SK-N-SH (cell line): ENCODE results near the gene AGTR1.

ENCODE experiments used
- EP300 ChIP-seq, 2 experiments: IDR thresholded peaks; 2 replicates each; pipeline versions ENCODE4 v1.4.0 to v1.6.1; 2012; ENCODE audit warnings: borderline replicate concordance in 1 of 2, low read depth in 1 of 2, low read length in 1 of 2
- EZH2phosphoT487 ChIP-seq: fragments of 200-600 bp; sonication (generic); IDR thresholded peaks from 2 replicates; pipeline ENCODE4 v1.6.1; 2017; ENCODE audit warnings: low read depth, mixed run types, mild to moderate bottlenecking, antibody characterized with exemption, moderate library complexity, borderline replicate concordance
- JUND ChIP-seq: IDR thresholded peaks from 2 replicates; pipeline ENCODE4 v1.4.0; 2012
- RXRA ChIP-seq: IDR thresholded peaks from 2 replicates; pipeline ENCODE4 v1.4.0; 2012; ENCODE audit warnings: low read depth, mild to moderate bottlenecking, borderline replicate concordance
- SMC3 ChIP-seq: IDR thresholded peaks from 2 replicates; pipeline ENCODE4 v1.6.1; 2012; ENCODE audit warnings: low read depth, low read length, improper control_type of control experiment
- TF ChIP-seq, protein P1 (sequence below): fragments of 200-600 bp; sonication (generic); IDR thresholded peaks from 2 replicates; pipeline ENCODE4 v1.6.1; 2017; ENCODE audit warnings: antibody characterized with exemption, mild to moderate bottlenecking, moderate library complexity
- TF ChIP-seq, protein P2 (sequence below): fragments of 150-350 bp; IDR thresholded peaks from 2 replicates; pipeline ENCODE4 v1.6.1; 2017; ENCODE audit warnings: antibody characterized with exemption, low read length, low read depth, borderline replicate concordance
- TF ChIP-seq, protein P3 (sequence below): IDR thresholded peaks from 2 replicates; pipeline ENCODE4 v1.4.0; 2012; ENCODE audit warnings: low read depth, borderline replicate concordance

DNA sequence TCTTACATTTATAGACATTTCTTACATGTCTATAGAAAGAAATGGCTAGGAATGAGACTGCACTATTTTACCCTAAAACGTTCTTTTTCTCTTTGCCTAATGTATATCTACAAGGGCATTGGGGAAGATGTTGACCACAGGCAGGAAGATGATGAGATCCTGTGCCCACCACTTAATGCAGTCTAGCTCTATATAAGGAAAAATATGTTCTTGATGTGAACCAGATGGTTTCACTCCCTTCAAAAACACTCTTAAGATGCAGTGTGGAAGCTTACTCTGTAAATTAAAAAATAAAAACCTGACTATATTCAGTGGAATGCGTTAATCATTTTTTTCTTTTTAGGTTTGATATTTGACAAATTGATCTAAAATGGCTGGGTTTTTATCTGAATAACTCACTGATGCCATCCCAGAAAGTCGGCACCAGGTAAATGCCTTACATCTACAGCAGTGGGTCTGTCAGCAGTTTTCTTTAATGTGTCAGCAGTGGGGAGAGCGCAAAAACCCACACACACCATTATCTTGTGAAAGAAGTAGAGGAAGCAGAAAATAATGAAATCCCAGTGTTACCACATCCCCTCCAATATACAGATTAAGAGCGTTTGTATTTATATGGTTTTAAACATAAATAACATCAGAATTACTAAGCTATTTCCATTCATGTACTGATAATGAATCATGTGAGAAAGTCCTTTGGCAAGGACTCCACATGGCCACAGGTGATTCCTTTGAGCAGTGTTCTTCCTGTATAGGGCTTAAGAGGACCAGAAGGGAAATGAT lies 10.1 kb downstream of the AGTR1 start:
- no peak for TF ChIP-seq RXRA
- TF ChIP-seq, protein P1, sequence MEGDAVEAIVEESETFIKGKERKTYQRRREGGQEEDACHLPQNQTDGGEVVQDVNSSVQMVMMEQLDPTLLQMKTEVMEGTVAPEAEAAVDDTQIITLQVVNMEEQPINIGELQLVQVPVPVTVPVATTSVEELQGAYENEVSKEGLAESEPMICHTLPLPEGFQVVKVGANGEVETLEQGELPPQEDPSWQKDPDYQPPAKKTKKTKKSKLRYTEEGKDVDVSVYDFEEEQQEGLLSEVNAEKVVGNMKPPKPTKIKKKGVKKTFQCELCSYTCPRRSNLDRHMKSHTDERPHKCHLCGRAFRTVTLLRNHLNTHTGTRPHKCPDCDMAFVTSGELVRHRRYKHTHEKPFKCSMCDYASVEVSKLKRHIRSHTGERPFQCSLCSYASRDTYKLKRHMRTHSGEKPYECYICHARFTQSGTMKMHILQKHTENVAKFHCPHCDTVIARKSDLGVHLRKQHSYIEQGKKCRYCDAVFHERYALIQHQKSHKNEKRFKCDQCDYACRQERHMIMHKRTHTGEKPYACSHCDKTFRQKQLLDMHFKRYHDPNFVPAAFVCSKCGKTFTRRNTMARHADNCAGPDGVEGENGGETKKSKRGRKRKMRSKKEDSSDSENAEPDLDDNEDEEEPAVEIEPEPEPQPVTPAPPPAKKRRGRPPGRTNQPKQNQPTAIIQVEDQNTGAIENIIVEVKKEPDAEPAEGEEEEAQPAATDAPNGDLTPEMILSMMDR, result no peak
- no peak for TF ChIP-seq SMC3
- TF ChIP-seq, protein P2, sequence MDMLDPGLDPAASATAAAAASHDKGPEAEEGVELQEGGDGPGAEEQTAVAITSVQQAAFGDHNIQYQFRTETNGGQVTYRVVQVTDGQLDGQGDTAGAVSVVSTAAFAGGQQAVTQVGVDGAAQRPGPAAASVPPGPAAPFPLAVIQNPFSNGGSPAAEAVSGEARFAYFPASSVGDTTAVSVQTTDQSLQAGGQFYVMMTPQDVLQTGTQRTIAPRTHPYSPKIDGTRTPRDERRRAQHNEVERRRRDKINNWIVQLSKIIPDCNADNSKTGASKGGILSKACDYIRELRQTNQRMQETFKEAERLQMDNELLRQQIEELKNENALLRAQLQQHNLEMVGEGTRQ, result no peak
- TF ChIP-seq EP300 (IDR thresholded peaks at IDR 0.05; ENCODE audit: borderline replicate concordance in 1 of 2, low read depth in 1 of 2, low read length in 1 of 2), result no peak
- TF ChIP-seq, protein P3, sequence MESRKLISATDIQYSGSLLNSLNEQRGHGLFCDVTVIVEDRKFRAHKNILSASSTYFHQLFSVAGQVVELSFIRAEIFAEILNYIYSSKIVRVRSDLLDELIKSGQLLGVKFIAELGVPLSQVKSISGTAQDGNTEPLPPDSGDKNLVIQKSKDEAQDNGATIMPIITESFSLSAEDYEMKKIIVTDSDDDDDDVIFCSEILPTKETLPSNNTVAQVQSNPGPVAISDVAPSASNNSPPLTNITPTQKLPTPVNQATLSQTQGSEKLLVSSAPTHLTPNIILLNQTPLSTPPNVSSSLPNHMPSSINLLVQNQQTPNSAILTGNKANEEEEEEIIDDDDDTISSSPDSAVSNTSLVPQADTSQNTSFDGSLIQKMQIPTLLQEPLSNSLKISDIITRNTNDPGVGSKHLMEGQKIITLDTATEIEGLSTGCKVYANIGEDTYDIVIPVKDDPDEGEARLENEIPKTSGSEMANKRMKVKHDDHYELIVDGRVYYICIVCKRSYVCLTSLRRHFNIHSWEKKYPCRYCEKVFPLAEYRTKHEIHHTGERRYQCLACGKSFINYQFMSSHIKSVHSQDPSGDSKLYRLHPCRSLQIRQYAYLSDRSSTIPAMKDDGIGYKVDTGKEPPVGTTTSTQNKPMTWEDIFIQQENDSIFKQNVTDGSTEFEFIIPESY, result no peak
- no peak for TF ChIP-seq EZH2phosphoT487
- no peak for TF ChIP-seq JUND
